HL-60/S4 (cell line): ENCODE data around the gene CSPG5.

ENCODE experiments used
- in situ Hi-C: fragments of 300-500 bp; cut with MboI; formaldehyde crosslinking; loops from 2 replicates; pipeline ENCODE4 v1.14.3; 2022; ENCODE audit warnings: low sequenced_read_pairs

CSPG5 gene, protein sequence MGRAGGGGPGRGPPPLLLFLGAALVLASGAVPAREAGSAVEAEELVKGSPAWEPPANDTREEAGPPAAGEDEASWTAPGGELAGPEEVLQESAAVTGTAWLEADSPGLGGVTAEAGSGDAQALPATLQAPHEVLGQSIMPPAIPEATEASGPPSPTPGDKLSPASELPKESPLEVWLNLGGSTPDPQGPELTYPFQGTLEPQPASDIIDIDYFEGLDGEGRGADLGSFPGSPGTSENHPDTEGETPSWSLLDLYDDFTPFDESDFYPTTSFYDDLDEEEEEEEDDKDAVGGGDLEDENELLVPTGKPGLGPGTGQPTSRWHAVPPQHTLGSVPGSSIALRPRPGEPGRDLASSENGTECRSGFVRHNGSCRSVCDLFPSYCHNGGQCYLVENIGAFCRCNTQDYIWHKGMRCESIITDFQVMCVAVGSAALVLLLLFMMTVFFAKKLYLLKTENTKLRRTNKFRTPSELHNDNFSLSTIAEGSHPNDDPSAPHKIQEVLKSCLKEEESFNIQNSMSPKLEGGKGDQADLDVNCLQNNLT

GRCh38 chr3:47578691-47579632 is at the start of gene CSPG5:
TSS of gene CSPG5 (minus strand) at chr3:47578865. CDS start at chr3:47578693, 172 bp downstream.
- in situ Hi-C loops = no loop called here

DNA sequence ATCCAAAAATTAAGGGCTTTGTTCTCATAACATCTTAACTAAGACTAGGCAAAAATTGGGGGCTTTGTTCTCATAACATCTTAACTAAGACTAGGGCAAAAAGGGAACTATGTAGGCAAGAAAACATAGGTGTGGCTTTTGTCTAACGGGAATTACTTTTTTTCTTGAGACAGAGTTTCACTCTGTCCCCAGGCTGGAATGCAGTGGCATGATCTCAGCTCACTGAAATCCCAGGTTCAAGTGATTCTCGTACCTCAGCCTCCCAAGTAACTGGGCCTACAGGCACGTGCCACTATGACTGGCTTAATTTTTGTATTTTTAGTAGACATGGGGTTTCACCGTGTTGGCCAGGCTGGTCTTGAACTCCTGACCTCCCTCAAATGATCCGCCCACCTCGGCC is 49.8 kb upstream of the CSPG5 start:
- in situ Hi-C loops = no loop called here

- in situ Hi-C loops = no loop called here
Observed at GRCh38 chr3:47622671-47623461, 44.2 kb upstream of the CSPG5 start.

- in situ Hi-C loops = no loop called here
Observed at GRCh38 chr3:47617086-47618010, 38.7 kb upstream of the CSPG5 start.

GRCh38 chr3:47614788-47615187 is 36.1 kb upstream of the CSPG5 start:
- in situ Hi-C loops = no loop called here

GRCh38 chr3:47613722-47614121 is 35.1 kb upstream of the CSPG5 start:
- in situ Hi-C loops = no loop called here

GRCh38 chr3:47612879-47613278 is 34.2 kb upstream of the CSPG5 start:
- in situ Hi-C loops = no loop called here

DNA sequence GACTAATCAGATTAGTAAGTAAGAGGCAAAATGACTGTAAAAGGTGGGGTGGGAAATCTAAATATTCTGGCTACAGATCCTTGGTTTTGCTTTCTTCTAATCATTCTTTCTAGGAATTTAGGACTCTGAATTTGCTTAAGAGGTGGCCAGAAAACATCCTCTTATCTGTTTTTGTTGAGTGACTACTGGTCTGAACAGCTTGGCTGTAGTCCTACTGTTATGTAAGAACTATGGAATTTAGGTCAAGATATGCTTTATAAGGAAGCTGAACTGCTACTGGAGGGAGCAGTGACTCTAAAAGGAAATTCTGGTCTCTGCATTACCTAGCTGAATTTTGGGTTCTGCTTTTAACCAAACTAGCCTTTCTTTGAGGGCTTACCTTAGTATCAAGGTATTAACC is 33.5 kb upstream of the CSPG5 start:
- in situ Hi-C loops = no loop called here

- in situ Hi-C loops = no loop called here
Observed at GRCh38 chr3:47611576-47611975, 32.9 kb upstream of the CSPG5 start.

- in situ Hi-C loops = no loop called here
Observed at GRCh38 chr3:47610583-47610982, 31.9 kb upstream of the CSPG5 start.

- in situ Hi-C loops = no loop called here
Observed at GRCh38 chr3:47607335-47607734, 28.7 kb upstream of the CSPG5 start.

DNA sequence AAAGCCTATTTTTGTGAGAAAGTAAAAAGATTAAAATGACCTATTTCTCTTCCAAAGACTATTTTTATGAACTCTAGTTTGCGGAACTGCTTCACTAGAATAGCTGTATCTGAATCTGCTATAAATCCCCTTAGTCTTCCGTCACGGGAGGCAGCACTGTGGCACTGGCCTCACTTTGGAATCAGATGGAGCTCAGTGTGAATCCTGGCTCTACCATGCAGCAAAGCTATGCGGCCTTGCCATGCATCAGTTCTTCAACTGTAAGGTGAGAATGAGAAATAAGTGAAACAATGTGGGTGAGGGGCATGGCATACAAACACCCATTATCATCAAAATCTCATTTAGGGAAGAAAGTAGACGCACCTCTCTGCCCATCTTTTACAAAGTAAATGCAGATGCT is 27.5 kb upstream of the CSPG5 start:
- in situ Hi-C loops = no loop called here

- in situ Hi-C loops = no loop called here
Observed at GRCh38 chr3:47605652-47606051, 27.0 kb upstream of the CSPG5 start.

- in situ Hi-C loops = no loop called here
Observed at GRCh38 chr3:47604145-47604544, 25.5 kb upstream of the CSPG5 start.

DNA sequence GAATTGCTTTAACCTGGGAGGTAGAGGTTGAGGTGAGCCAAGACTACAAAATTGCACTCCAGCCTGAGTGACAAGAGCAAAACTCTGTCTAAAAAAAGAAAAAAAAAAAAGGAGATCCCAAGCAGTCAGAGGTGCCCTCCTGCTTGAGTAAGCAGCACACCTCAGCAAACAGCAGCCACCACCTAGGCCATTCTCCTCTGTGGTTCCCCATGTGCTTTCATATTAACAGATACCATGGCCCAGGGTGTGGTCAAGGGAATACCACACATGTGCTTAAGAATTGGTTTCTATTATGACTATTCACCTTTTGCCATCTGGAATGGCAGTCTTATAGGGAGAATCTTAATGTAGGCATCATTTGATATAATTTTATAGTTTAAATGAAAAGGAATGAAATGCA is 24.7 kb upstream of the CSPG5 start:
- in situ Hi-C loops = no loop called here

DNA sequence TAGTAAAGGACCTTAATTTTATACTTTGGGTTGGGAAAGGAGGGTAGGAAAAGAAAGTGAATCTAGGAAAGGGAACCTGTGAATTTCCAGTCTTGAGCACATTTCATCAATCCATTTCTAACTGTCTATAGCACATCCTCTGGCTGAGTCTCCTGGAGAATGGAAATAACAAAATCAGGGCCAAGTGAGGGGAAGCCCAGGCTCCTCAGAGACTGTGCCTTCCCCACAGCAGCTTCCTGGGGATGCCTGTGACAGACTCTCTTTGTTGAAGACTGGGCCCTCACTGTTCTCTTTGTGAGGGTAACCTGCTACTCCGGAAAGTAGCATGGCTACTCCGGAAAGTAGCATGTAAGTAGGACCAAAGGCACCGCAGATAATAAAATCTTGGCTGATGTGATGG is 22.6 kb upstream of the CSPG5 start:
- in situ Hi-C loops = no loop called here

GRCh38 chr3:47594792-47595191 is 16.1 kb upstream of the CSPG5 start:
- in situ Hi-C loops = no loop called here

- in situ Hi-C loops = no loop called here
Observed at GRCh38 chr3:47592066-47592795, 13.6 kb upstream of the CSPG5 start.

DNA sequence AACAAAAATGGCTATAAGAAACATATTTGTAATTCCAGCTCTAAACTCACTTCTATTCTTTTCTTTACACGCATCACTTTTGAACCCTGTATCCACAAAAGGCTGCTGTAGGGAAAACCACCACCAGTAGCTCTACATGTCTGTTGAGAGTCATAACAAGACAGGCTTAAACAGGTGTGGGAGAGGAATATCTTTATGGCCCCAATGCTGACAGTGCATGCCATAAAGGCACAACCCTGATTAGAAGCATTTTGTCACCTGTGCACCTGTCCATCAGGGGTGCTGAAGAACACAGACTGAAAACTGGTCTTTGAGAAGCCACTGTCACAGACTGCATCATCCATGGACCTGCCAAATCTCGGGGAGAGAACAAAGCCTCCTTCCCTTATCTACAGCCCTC is 11.6 kb upstream of the CSPG5 start:
- in situ Hi-C loops = no loop called here
